GM21528 (cell line): Measurements from ENCODE around the gene TTLL10.

Source experiments
- ATAC-seq: cut with Tn5 transposase; IDR thresholded peaks from one replicate; pipeline ENCODE4 v1.9.1; 2021; ENCODE audit warnings: mild to moderate bottlenecking, moderate library complexity; ENCODE audit not compliant: unreplicated experiment, low FRiP score

TTLL10 gene

DNA sequence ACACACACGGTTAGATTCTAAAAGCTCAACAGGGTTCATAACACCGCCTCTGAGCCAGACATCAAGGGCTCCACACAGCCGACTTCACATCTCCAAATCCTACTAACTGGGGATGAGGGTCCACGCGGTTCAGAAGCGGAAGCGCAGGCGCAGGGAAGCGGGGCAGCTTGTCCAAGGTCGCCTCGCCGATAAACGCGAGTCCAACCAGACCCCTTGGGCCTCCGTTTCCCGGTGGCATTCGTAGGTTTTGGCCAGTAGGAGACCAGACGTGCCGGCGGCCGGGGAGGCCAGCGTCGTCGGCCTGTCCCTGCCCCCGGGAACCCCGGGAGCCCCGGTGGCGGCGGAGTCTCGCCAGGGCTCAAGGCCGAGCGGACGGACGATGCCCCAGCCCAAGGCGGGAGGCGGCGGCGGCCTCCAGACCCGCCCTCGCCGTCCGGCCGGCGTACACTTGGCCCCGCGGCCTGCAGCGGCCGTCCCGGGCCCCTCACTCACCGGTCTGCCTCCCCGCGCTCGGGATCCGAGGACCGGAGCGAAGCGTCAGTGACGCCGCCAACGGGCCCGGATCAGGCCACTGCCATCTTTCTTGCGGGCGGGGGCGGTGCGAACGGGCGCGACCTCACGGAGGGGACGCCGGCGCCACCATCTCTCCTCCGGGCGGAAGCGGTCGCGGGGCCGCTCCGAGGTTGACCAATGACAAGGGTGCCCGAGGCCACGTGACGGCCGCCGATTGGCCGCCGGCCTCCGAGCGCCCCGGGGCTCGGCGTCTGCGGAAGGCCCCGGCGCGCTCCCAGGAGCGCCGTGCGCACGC, 57.9 kb downstream of the TTLL10 start, which contains the start of gene SDF4:
Gene SDF4 (minus strand): TSS at position 602 of the 808 bp plus-strand sequence. CDS start 3,229 bp downstream, outside the sequence.
- peak; percentile 86 for ATAC-seq

DNA sequence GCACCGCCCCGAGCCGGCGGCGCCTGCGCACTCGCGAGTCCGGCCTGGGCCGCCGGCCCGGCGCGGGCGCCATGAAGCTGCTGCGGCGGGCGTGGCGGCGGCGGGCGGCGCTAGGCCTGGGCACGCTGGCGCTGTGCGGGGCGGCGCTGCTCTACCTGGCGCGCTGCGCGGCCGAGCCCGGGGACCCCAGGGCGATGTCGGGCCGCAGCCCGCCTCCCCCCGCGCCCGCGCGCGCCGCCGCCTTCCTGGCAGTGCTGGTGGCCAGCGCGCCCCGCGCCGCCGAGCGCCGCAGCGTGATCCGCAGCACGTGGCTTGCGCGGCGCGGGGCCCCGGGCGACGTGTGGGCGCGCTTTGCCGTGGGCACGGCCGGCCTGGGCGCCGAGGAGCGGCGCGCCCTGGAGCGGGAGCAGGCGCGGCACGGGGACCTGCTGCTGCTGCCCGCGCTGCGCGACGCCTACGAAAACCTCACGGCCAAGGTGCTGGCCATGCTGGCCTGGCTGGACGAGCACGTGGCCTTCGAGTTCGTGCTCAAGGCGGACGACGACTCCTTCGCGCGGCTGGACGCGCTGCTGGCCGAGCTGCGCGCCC, 58.6 kb downstream of the TTLL10 start, which contains the start of gene B3GALT6:
Gene B3GALT6 (plus strand): TSS at position 30 of the 588 bp plus-strand sequence. CDS start 42 bp downstream, at position 72.
- no peak for ATAC-seq

DNA sequence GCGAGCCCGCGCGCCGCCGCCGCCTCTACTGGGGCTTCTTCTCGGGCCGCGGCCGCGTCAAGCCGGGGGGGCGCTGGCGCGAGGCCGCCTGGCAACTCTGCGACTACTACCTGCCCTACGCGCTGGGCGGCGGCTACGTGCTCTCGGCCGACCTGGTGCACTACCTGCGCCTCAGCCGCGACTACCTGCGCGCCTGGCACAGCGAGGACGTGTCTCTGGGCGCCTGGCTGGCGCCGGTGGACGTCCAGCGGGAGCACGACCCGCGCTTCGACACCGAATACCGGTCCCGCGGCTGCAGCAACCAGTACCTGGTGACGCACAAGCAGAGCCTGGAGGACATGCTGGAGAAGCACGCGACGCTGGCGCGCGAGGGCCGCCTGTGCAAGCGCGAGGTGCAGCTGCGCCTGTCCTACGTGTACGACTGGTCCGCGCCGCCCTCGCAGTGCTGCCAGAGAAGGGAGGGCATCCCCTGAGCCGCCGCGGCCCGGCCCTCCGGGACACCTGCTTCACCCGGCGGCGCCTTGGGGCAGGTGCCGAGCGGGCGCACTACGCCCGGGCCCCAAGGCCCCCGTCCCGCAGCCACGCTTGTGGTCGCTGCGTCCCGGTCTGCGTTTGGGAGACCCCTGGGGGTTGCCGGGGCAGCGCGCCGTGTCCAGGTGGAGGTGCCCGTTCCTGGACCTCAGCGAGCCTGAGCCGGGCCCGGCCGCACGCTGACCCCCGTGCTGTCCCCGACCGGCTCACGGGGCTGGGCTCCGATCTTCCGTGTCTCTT, 59.3 kb downstream of the TTLL10 start:
- no peak for ATAC-seq

DNA sequence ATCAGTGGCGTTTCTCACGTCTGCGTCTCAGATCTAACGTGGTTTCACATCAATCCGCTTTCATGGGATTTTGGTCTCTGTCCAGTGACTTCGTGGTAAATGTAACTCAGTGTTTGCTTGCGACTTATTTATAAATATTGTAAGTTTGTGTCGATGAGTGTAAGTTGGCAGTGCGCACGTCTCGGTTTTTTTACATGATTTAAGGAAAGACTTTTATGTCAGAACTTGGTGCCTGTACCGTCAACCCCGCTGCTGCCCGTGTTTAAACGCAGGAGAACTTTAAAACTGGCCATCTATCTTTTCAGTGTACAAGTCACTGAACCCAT, 59.9 kb downstream of the TTLL10 start:
- ATAC-seq = no peak

DNA sequence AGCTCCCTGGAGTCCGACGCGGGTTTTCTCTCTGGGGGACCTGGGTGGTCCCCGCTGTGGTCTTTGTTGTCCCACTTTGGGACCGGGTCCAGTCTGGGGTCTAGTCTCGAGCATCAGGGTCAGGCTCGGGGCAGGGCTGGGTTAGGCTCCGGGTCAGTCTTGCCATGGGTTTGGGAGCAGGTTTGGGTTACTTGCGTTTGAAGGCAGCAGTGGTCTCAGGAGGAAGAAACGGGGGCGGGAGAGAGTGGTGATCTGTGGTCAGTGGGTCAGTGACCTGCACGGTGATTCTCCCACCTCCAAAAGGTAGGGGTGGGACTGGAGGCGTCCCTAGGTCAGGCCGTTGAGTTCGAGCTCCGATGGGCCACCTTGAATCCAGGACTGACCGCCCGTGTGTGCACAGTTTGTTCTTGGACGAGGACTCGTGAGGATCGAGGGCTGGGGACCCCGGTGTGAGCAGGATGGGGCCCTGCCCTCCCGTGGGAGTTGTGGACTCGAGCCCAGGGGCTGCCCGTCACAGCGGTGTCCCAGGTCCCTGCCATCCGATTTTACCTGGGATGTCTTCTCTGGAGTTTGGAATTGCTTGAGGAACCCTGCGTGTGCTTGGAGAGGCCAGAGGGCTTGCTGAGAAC, 60.6 kb downstream of the TTLL10 start:
- no peak for ATAC-seq

DNA sequence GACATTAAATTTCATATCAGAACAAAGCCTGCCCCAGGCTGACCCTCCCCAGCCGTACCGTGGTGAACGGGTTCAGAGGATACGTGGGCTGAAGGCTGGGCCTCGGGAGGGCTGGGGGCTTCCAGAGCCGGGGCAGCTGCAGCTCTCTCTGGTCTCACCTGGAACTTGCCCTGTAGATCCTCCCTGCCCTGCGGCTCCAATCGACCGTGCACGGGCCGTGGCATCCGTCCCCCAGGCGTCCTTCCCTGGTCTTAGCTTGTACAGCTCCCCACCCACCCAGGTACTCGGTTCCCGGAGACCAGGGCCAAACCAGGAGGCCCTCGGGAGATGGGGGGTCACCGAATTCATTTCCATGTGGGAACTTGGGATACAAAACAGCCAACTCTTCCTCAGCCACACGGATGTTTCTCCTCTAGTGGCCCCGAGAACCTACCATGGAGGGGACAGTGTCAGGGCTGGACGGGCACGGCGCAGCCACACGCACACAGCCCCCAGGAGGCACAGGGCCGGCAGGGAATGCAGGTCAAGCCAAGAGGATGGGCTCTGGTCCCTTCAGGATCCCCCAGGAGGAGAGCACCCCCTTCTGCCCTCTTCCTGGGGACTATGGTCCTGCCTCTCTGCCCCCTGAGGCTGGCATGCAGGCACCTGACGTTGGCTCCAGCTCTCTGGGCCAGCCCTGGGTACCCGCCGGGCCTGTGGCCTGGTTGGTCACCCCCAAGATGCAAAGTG, 61.5 kb downstream of the TTLL10 start:
- no peak for ATAC-seq

DNA sequence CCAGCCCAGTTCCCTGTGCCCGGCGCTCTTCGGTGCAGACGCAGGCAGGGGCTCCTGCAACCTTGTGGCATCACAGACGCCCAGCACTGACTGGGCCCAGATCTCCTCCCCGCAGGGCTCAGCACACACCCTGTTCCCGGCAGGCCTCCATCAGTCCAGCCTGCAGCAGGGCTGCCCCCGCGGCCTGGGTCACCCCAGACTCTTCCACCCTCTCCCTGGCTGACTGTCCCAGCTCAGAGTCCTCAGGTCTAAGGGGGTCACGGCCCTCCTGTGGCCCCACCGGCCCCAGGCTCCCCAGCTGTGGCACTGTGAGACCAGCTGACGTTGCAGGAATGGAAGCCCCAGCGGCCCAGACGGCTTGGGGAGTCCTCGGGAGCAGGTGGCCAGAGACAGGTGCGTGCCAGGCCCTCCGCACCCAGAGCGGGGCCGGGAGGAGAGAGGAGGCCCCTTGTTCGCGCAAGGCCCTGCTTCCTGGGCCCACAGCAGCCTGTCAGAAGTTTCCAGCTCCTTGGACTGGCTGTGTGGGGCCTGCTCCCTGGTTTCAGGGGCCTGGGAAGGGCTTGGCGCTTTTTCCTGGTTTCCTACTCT, 62.6 kb downstream of the TTLL10 start:
- no peak for ATAC-seq

DNA sequence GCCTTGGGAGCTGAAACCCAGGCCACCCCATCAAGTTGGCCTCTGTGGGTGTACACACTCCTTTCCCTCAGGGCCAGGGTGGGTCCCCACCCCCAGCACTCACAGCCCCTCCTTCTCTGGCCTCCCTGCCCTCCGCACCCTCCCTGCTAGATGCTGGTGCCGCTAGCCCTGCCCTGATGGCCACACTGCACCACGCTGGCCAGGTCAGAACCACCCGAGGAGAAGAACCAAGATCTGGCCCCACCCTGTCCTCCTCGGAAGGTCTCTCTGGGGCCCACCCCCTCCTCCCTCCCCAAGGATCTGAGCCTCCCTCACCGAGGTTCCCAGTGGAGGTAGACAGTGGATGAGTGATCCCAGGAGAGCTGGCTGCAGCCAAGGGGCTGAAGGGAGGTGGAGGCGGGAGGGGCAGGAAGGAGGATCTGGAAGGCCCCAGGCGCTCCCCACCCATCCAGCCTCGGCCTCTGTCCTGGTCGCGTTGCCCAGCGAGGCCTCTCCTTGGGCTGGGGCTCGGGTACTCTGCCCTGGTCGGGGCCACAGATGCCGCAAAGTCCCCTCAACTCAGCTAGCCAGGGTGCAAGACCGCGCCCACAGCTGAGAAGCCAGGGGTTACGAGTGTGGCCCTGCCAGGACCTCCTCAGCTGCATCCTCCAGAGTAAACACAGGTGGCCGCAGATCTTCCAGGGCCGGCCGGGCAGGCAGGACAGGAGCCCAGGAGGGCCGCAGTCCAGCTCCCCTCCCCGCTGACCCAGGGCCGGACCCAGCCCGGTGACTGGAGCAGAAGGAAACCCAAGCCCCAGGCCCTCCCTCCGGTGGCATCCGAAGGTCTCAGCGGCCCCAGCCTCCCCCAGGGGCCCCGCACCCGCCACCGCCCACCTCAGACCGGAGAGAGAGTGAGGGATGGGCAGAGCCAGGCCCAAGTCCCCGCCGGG, 63.5 kb downstream of the TTLL10 start:
- no peak for ATAC-seq

DNA sequence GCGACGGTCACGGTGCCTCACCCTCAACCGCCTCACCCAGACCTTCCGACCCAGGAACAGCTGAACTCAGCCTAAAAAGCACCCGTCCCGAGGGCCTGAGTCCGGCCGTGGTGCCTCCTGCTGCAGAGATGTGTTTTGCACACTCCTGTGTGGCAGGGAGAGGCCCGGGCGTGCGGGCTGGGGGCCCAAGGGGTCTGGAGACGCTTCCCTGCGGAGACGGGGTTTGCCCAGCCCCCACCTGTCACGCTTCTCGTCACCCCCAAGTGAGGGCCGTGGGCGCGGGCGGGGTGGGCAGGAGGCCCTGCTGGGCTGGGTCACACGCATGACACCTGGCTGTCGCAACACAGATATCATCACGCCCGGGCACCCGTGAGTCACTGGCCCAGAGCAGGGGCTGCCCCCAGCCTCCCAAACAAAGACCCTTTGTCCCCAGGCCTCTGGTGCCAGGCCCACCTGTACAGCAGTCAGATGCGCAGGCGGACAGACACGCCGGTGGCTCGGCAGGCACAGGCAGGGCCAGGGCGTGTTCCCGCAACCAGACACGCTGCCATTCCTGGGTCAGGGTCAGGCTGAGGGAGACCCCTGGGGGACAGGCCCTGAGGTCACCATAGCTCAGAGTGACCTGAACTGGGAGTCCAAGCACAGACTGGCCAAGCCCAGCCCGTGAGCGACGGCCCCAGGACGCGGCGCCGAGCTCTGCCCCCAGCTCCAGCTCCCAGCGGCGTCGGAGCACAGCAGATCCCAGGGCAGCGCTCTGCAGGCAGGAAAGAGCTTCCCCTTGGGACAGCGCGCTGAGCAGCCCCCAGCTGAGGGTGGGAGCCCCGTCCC, 64.4 kb downstream of the TTLL10 start:
- ATAC-seq = no peak

DNA sequence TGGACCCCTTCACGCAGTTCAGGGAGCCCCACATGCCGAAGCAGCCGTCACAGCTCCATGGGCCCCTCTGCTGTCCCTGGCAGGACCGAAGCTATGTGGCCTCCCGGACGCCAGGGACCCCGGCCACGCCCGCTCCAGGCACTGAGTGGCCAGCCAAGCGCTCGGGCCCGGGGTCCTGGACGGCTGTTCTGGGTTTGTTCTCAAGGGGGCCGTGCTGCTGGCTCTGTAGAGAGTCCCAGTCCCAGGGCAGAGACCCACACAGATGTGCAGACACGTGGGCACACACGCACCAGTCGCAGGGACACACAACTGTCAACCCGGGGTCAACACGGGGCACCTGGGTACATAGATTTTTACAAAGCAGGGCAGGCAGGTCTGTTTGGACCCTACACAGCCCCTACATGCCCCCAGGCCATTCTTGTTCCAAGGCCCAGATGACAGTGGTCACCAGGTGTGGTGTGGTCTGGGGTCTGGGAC, 65.1 kb downstream of the TTLL10 start:
- no peak for ATAC-seq

DNA sequence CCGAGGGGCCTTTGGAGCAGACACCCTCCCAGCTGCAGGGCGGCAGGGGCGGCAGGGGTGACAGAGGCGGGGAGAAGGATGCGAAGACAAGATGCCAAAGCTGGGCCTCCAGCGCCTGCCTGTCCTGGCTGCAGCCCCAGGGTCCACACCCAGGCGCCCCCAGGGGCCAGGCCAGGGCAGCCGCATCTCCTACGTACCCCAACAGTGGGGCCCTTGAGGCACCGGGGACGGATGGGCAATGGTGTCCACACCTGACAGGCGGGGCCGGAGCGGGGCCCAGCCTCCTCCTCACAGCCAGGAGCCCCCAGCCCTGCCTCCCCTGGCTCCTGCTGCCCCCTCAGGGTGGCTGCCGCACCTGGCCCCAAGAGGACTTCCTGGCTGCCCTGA, 65.5 kb downstream of the TTLL10 start:
- no peak for ATAC-seq

DNA sequence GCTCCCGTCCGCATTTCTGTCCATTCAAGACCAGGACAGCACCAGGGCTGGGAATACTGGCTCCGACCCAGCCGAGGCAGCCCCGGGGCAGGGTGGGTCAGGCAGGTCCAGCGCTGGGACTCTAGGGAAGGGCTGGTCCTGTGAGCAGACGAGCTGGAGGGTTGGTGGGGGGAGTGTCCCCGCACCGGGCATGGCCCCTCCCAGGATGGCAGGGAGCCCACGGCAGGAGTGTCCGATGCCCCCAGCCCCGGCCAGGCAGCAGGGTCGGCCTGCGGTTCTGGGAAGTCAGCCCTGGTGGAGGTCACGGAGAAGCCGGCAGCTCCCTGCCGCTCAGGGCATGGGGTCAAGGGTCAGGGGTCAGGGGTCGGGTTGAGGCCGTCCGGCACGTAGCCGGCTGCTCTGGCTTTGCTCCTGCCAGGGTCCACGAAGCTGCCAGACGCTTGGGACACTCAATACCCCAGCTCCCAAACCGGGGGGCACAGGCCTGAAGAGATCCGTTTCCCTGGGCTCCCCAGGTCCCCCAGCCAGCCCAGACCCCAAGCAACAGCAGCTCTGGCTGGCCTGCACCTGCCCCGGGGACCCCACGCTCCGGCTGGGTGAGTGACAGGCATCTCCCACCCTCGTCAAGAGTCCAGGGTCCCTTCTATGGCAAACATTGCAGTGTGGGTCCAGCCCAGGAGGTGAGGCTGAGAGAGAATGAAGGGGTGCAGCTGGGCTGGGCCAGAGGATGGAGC, 66.1 kb downstream of the TTLL10 start:
- no peak for ATAC-seq

DNA sequence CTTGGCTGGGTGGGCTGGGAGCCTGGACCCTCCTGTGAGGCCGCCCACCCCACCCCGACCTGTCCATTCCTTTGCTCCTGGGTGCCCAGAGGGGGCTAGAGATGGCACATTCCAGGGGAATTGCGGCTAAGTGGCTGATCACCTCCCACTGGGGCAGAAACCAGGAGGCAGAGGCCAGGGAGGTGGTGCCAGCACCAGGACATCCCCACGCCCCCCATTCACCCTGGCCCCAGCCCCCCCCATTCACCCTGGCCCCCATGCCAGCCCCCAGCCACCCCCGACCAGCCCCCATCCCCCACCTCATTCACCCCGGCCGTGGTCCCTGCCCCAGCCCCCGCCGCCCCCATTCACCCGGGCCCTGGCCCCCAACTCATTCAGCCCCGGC, 66.7 kb downstream of the TTLL10 start:
- ATAC-seq = no peak

DNA sequence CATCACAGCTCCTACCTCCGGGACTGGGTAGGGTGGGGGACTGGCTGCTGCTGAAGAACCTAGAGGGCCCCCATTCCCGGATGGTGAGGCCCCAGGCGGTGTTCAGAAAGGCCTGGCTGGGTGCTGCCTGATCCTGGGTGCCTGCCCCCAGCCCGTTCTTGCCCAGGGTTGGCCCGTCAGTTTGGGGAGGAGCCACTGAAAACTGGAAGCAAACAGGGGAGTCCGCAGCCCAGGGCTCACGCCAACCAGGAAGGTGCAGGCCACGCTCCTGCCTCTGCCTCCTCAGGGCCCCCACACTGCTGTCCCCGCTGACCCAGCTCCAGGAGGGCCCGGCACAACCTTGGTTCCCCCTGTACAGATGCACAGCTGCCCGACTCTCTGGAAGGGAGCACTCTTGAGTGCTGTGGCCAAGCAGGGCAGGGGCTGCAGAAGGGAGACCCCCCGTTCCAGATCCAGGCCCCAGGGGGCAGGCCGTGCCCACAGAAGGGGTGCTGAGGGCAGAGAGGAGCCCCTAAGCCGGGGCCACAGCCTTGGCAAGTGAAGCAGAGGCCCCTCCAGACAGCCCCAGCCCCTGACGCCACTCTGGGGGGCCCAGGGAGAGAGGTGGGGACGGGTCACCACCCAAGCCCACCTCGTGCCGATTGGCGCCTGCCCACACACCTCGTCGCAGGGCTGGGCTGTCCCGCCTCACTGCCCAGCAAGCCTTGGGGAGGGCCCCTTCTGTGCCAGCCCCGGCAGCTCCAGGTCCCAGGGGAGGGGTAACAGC, 67.3 kb downstream of the TTLL10 start:
- no peak for ATAC-seq

DNA sequence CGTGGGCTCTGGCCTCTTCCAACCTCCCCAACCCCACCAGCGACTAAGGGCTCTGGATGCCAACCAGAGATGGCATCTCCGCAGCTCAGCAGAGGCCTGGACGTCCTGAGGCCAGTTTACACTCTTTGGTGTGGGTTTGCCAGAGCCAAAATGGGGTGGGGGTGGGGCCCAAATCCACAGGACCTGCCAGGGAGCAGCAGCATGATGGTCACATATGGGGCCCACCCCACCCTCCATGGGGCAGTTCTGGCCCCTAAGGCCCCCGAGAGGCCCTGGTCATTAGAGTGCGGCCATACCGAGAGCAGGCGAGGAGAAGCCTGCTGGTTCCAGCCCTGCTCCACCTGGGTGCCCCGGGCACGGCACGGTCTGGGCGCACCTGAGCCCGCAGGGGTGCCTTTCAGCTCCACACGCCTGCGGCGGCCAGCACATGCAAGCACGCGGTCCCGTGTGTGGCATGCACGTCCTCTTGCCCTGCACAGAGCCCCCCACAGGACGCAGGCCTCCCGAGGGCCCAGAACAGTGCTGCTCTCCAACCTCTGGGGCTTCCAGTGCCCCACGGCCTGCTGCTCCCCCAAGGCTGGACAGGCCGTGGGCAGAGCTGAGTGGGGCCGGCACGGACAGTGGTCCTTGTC, 68.0 kb downstream of the TTLL10 start:
- ATAC-seq = no peak
